Panc1 (cell line): ENCODE results near the gene INHBB.

Source experiments
- POLR2AphosphoS5 ChIP-seq: IDR thresholded peaks from 2 replicates; pipeline ENCODE4 v1.6.1; 2012; ENCODE audit warnings: mild to moderate bottlenecking, low read depth, low read length, moderate library complexity
- TF ChIP-seq, protein P1 (sequence below), 2 experiments: IDR thresholded peaks; 2 replicates each; pipeline ENCODE4 v1.6.1; 2011 to 2012; ENCODE audit warnings: low read depth in 2 of 2, control low read depth in 1 of 2, low read length in 1 of 2, mild to moderate bottlenecking in 1 of 2, moderate library complexity in 1 of 2; ENCODE audit not compliant: insufficient read depth in 1 of 2
- TF ChIP-seq, protein P2 (sequence below): fragments of 450-650 bp; IDR thresholded peaks from 2 replicates; pipeline ENCODE4 v1.5.1; 2017; ENCODE audit warnings: mild to moderate bottlenecking

DNA sequence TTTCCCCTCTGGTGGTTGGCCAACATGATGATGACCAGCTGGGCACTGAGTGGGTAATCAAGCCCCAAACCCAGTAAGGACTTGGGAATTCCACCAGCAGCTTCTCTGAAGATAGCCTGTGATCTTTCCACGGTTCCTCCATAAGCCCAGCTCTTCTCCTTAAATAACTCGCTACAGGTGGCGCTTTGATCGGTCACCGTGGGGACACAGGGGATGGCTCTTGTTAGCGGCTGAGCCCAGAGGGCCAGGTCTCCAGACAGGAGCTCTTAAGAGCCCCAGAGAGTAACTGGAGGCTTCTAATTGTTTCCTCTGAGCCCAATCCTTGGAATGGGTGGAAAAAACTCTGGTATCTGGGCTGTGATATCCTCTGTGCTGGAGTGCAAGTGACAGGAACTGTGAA, 13.6 kb upstream of the INHBB start:
- no peak for TF ChIP-seq POLR2AphosphoS5
- TF ChIP-seq, protein P1, sequence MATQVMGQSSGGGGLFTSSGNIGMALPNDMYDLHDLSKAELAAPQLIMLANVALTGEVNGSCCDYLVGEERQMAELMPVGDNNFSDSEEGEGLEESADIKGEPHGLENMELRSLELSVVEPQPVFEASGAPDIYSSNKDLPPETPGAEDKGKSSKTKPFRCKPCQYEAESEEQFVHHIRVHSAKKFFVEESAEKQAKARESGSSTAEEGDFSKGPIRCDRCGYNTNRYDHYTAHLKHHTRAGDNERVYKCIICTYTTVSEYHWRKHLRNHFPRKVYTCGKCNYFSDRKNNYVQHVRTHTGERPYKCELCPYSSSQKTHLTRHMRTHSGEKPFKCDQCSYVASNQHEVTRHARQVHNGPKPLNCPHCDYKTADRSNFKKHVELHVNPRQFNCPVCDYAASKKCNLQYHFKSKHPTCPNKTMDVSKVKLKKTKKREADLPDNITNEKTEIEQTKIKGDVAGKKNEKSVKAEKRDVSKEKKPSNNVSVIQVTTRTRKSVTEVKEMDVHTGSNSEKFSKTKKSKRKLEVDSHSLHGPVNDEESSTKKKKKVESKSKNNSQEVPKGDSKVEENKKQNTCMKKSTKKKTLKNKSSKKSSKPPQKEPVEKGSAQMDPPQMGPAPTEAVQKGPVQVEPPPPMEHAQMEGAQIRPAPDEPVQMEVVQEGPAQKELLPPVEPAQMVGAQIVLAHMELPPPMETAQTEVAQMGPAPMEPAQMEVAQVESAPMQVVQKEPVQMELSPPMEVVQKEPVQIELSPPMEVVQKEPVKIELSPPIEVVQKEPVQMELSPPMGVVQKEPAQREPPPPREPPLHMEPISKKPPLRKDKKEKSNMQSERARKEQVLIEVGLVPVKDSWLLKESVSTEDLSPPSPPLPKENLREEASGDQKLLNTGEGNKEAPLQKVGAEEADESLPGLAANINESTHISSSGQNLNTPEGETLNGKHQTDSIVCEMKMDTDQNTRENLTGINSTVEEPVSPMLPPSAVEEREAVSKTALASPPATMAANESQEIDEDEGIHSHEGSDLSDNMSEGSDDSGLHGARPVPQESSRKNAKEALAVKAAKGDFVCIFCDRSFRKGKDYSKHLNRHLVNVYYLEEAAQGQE (IDR thresholded peaks at IDR 0.05; ENCODE audit: insufficient read depth in 1 of 2, low read depth in 2 of 2, low read length in 1 of 2): no peak
- TF ChIP-seq, protein P2, sequence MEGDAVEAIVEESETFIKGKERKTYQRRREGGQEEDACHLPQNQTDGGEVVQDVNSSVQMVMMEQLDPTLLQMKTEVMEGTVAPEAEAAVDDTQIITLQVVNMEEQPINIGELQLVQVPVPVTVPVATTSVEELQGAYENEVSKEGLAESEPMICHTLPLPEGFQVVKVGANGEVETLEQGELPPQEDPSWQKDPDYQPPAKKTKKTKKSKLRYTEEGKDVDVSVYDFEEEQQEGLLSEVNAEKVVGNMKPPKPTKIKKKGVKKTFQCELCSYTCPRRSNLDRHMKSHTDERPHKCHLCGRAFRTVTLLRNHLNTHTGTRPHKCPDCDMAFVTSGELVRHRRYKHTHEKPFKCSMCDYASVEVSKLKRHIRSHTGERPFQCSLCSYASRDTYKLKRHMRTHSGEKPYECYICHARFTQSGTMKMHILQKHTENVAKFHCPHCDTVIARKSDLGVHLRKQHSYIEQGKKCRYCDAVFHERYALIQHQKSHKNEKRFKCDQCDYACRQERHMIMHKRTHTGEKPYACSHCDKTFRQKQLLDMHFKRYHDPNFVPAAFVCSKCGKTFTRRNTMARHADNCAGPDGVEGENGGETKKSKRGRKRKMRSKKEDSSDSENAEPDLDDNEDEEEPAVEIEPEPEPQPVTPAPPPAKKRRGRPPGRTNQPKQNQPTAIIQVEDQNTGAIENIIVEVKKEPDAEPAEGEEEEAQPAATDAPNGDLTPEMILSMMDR: no peak
